Muscle layer of colon (tissue), 2 donors: ENCODE data around the gene EOMES.

Experiments
- H3K27ac ChIP-seq: one replicate; pipeline ENCODE4 v1.7.0; 2013; ENCODE audit warnings: low read depth, mild to moderate bottlenecking, low read length, moderate library complexity
- H3K27me3 ChIP-seq, 2 donors: one replicate each; pipeline ENCODE4 v1.7.0; 2013; ENCODE audit warnings: low read length in 2 of 2, mild to moderate bottlenecking in 2 of 2; ENCODE audit not compliant: insufficient read depth in 2 of 2, control insufficient read depth in 1 of 2
- H3K36me3 ChIP-seq: one replicate; pipeline ENCODE4 v1.7.0; 2013; ENCODE audit warnings: mild to moderate bottlenecking, low read length; ENCODE audit not compliant: insufficient read depth
- H3K4me1 ChIP-seq: one replicate; pipeline ENCODE4 v1.7.0; 2013; ENCODE audit warnings: mild to moderate bottlenecking, low read length; ENCODE audit not compliant: insufficient read depth
- H3K4me3 ChIP-seq, 2 donors: one replicate each; pipeline ENCODE4 v1.7.0; 2013; ENCODE audit warnings: low read length in 2 of 2, low read depth in 1 of 2, mild to moderate bottlenecking in 1 of 2, moderate library complexity in 1 of 2
- H3K9ac ChIP-seq: one replicate; pipeline ENCODE4 v1.7.0; 2013; ENCODE audit warnings: low read length
- H3K9me3 ChIP-seq: one replicate; pipeline ENCODE4 v1.7.0; 2013; ENCODE audit warnings: mild to moderate bottlenecking, low read length
- donor health status: abdominal sarcoma.
- donor health status: Adenocarcinoma of cecum.

EOMES gene

DNA sequence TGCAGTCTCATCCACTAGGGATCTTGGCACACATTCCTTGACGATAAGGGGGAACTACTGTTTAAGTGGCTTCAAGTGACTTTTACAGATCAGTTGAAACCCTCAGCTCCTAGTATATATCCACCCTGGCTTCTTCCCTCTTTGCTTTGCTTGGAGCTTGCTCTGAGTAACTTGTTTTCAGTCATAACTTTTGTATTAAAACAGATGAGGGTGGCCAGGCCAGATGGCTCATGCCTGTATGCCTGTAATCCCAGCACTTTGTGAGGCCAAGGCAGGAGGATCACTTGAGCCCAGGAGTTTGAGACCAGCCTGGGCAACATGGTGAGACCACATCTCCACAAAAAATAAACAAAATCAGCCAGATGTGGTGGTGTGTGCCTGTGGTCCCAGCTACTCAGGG, 42.4 kb downstream of the EOMES start:
- Histone ChIP-seq H3K9ac (no peak overlapping the region), H3K36me3 (no peaks in the 10 kb centered on the region), H3K4me3 (no peak overlapping the region), H3K4me1 (peaks cover 10% of the 10 kb centered on the region), H3K9me3 (no peaks in the 10 kb centered on the region), H3K27ac (no peak overlapping the region), H3K27me3 (no peaks in the 10 kb centered on the region)

DNA sequence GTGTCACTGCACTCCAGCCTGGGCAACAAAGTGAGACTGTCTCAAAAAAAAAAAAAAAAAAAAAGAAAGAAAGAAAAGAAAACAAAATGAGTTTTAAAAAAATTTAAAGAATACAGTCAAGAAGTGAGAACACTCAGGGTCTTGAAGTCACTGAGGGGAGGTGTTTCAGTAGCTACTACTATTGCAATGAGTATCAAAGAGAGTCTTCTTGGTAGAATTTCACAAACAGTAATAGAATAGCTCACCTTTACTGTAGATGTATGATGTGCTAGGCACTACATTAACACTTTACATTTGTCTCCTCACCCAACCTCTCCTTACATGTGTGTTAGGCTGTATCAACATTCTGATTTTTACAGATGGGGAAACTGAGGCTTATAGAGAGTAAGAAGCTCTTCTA, 43.9 kb downstream of the EOMES start:
- Histone ChIP-seq H3K27ac (no peak overlapping the region), H3K4me1 (peaks cover 10% of the 10 kb centered on the region), H3K9me3 (no peaks in the 10 kb centered on the region), H3K36me3 (no peaks in the 10 kb centered on the region), H3K4me3 (no peak overlapping the region), H3K27me3 (no peaks in the 10 kb centered on the region), H3K9ac (no peak overlapping the region)

DNA sequence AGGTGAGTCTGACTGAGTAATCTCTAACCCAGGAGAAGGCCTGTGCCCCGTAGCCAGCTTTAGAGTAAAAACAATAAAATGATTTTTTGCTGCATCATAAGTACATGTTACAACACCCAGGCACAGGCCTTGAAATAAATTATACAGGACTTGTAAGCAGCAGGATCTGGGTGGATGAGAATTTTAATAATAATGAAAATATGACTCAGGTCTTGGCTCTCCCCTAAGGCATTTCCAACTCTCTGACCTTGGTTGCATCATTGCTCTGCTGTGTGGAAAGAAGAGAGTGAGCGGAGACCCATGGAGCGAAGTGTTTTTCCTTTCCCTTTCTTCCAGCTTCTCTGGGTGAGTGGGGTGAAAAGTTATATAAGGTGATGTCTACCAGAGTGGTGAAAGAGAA, 44.6 kb downstream of the EOMES start:
- peaks cover 10% of the 10 kb centered on the region for H3K4me1 ChIP-seq
- H3K9ac ChIP-seq: no peak overlapping the region
- H3K36me3 ChIP-seq: no peaks in the 10 kb centered on the region
- no peak overlapping the region for H3K4me3 ChIP-seq
- no peaks in the 10 kb centered on the region for H3K27me3 ChIP-seq
- H3K27ac ChIP-seq: no peak overlapping the region
- no peaks in the 10 kb centered on the region for H3K9me3 ChIP-seq

DNA sequence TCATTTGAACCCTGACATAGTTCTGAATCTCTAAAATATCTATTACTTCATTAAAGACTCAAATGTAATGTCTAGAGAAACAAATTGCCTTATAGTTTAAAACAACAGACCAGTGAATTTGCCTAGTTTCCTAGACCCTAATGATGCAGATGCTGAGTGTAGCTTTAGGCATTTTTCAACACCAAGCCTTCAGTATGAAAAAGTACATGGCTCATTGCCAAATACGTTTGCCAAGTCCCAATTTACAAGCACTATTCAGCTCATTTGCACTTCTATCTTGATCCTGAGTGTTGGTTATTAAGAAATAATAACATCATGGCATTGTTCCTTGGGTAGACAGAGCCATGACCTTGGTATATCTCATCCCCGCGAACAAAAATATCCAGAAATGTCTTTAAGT, 46.8 kb downstream of the EOMES start:
- H3K9me3 ChIP-seq: no peaks in the 10 kb centered on the region
- H3K36me3 ChIP-seq: no peaks in the 10 kb centered on the region
- H3K9ac ChIP-seq: no peak overlapping the region
- H3K4me3 ChIP-seq: no peak overlapping the region
- H3K27me3 ChIP-seq: no peaks in the 10 kb centered on the region
- no peaks in the 10 kb centered on the region for H3K4me1 ChIP-seq
- no peak overlapping the region for H3K27ac ChIP-seq

DNA sequence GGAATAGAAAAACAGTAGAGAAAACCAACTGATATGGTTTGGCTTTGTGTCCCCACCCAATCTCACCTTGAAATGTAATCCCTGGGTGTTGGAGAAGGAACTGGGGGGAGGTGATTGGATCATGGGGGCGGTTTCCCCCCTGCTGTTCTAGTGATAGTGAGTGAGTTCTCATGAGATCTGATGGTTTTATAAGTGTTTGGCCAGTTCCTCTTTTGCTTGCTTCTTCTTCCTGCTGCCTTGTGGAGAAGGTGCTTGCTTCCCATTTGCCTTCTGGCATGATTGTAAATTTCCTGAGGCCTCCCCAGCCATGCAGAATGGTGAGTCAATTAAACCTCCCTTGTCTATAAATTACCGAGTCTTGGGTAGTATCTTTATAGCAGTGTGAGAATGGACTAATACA, 48.4 kb downstream of the EOMES start:
- Histone ChIP-seq H3K27me3 (no peaks in the 10 kb centered on the region), H3K9ac (no peak overlapping the region), H3K4me1 (no peaks in the 10 kb centered on the region), H3K36me3 (no peaks in the 10 kb centered on the region), H3K27ac (no peak overlapping the region), H3K4me3 (no peak overlapping the region), H3K9me3 (no peaks in the 10 kb centered on the region)

DNA sequence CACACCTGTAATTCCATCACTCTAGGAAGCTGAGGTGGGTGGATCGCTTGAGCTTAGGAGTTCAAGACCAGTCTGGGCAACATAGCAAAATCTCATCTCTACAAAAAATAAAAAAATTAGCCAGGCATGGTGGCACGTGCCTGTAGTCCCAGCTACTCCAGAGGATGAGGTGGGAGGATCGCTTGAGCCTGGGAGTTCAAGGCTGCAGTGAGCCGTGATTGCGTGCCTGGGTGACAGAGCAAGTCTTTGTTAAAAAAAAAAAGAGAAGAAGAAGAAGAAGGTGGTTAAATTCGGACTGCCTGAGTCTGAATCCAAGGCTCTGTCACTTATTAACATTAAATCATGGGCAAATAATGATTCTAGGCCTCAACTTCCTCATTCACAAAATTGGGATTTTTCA, 51.0 kb downstream of the EOMES start:
- Histone ChIP-seq H3K4me1 (no peaks in the 10 kb centered on the region), H3K4me3 (no peak overlapping the region), H3K27ac (no peak overlapping the region), H3K9ac (no peak overlapping the region), H3K9me3 (no peaks in the 10 kb centered on the region), H3K27me3 (no peaks in the 10 kb centered on the region), H3K36me3 (no peaks in the 10 kb centered on the region)

DNA sequence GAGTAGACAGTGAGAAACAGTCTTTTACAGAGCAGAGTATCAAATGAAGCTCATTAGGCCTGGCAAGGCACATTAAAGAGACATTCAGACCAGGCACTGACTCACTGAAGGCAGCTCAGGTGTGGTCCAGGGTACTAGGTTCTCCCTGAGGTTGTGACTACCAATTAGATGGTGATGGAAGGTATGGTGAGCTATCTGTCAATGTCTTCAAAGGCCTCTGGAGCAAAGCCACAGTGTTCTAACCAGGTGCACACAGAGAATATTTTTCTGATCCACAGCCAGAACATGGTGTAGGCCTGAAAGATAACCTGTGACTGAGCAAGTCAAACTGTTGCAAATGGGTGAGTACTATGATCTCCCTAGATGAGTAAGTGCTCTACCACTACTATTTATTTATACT, 51.5 kb downstream of the EOMES start:
- no peaks in the 10 kb centered on the region for H3K9me3 ChIP-seq
- H3K9ac ChIP-seq: no peak overlapping the region
- no peaks in the 10 kb centered on the region for H3K36me3 ChIP-seq
- H3K4me1 ChIP-seq: no peaks in the 10 kb centered on the region
- H3K27me3 ChIP-seq: no peaks in the 10 kb centered on the region
- no peak overlapping the region for H3K4me3 ChIP-seq
- H3K27ac ChIP-seq: no peak overlapping the region

DNA sequence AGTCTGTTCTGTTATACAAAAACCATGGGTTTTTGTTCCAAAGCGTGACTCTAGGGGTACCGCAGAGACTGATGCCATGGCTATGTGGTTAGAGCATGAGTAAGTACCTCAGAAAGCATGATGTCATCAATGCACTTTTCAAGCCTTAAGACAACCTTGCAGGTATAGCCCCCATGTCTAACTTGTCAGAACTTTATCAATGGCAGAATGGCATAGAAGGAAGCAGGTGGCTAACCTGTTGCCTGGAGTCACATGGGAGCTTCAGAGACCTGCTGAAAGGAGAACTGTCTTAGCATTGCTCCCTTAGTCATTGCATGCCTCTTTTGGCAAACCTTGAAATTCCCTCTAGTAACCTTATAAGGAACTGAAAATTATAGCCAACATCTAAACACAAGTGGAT, 52.5 kb downstream of the EOMES start:
- Histone ChIP-seq H3K9ac (no peak overlapping the region), H3K36me3 (no peaks in the 10 kb centered on the region), H3K4me3 (no peak overlapping the region), H3K27me3 (no peaks in the 10 kb centered on the region), H3K27ac (no peak overlapping the region), H3K9me3 (no peaks in the 10 kb centered on the region), H3K4me1 (no peaks in the 10 kb centered on the region)

DNA sequence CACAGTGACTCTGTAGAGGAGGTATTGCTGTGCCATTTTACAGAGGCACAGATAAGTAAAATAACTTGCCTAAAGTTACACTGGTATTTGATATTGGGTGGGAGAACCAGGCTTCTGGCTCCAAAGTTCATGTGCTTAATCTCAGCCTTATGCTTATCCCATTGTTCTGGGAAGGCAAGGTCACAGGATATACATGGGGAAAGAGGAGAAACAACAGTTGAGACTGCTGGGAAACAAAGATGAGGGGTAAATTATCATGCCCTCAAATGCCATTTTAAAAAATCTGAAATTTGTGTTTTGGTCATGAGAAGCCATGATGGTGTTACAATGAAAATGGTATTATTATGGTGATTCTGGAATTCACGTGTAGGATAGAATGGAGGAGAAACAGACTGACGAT, 54.4 kb downstream of the EOMES start:
- H3K9me3 ChIP-seq: no peaks in the 10 kb centered on the region
- H3K36me3 ChIP-seq: no peaks in the 10 kb centered on the region
- H3K4me1 ChIP-seq: no peaks in the 10 kb centered on the region
- no peak overlapping the region for H3K4me3 ChIP-seq
- no peak overlapping the region for H3K9ac ChIP-seq
- no peak overlapping the region for H3K27ac ChIP-seq
- no peaks in the 10 kb centered on the region for H3K27me3 ChIP-seq

DNA sequence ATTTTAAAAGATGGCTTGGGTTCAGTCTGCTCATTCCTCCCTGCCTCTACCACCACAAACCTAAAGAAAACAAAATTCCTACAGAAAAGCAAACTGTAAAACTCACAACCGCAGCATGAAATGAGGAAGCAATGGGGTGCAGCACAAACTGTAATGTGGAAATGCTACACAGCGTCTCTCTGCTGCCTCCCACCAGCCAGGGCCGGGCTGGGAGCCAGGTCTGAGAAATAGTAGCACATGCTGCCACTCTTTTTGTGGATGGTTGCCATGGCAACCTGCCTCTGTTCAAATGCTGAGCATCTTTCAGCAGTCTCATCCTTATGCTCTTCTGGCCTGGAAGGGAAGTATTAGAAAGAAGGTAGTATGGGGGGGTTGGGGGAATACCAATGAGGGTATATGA, 55.4 kb downstream of the EOMES start:
- H3K9ac ChIP-seq: no peak overlapping the region
- no peak overlapping the region for H3K4me3 ChIP-seq
- no peaks in the 10 kb centered on the region for H3K36me3 ChIP-seq
- no peaks in the 10 kb centered on the region for H3K4me1 ChIP-seq
- no peaks in the 10 kb centered on the region for H3K27me3 ChIP-seq
- no peak overlapping the region for H3K27ac ChIP-seq
- no peaks in the 10 kb centered on the region for H3K9me3 ChIP-seq

DNA sequence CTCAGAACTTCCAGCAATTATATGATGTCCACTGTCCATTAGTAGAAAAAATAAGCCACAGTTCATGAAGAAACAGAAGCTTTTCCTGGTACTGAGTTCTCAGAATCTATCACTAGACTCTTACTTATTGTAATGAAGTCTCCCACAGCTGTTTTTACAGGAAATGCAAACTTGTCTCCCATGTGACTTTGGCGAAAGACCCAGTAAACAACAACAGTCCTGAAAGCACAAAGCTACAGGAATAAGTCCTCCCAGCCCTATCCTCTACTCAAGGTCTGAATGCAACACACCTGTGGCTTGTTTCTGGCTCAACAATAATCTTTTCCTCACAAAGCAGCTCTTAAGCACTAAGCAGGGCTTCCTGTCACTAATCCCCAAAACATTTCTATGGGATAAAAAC, 55.9 kb downstream of the EOMES start:
- Histone ChIP-seq H3K9me3 (no peaks in the 10 kb centered on the region), H3K27ac (no peak overlapping the region), H3K4me3 (no peak overlapping the region), H3K9ac (no peak overlapping the region), H3K4me1 (no peaks in the 10 kb centered on the region), H3K36me3 (no peaks in the 10 kb centered on the region), H3K27me3 (no peaks in the 10 kb centered on the region)
